Measurements from ENCODE around the gene CRCP.

- no peak for TF ChIP-seq EZH2phosphoT487 (IDR thresholded peaks at IDR 0.05; ENCODE audit: low read length)
- no peak for TF ChIP-seq CTCF (IDR thresholded peaks at IDR 0.05; ENCODE audit: low read length)
These were observed 37.9 kb downstream of the CRCP start for GRCh38 chr7:66152371-66153191.

All from MM.1S (cell line).